ENCODE measurements around the gene TMEM108.

DNA sequence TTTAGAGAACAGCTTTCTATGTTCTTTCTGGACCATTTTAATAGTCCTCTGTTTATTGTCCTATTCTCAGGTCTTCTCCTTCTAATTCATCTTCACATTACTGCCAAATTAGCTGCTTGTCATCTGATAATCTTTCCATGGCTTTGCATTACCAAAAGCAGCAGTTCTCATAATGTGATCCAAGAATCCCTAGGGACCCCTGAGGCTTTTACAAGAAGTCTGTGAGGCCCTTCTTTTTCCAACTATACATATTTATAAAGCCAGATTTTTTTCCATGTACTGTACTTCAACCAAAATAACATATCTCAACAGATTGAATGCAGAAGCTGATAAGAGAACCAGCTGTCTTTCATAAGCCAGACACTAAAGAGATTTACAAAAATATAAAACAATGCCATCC, 199.2 kb downstream of the TMEM108 start:
- TF ChIP-seq POLR2A (IDR thresholded peaks at IDR 0.05) (no peak), CTCF (IDR thresholded peaks at IDR 0.05) (no peak)

All from thyroid gland (tissue), 4 donors.